ENCODE results near the gene EGLN2. TPM values are rescaled to one million over a fixed set of nuclear protein-coding genes. Genes with fewer than 3 reads are reported as not detected.

Gene EGLN2
- total RNA-seq, 2 experiments from 2014 or later = 87.4 to 90.1 TPM

GRCh38 chr19:40797963-40798682 is 868 bp upstream of the EGLN2 start:
- DNase-seq (peak; percentile 82), ATAC-seq (peak; percentile 35)
- TF ChIP-seq, protein P1, sequence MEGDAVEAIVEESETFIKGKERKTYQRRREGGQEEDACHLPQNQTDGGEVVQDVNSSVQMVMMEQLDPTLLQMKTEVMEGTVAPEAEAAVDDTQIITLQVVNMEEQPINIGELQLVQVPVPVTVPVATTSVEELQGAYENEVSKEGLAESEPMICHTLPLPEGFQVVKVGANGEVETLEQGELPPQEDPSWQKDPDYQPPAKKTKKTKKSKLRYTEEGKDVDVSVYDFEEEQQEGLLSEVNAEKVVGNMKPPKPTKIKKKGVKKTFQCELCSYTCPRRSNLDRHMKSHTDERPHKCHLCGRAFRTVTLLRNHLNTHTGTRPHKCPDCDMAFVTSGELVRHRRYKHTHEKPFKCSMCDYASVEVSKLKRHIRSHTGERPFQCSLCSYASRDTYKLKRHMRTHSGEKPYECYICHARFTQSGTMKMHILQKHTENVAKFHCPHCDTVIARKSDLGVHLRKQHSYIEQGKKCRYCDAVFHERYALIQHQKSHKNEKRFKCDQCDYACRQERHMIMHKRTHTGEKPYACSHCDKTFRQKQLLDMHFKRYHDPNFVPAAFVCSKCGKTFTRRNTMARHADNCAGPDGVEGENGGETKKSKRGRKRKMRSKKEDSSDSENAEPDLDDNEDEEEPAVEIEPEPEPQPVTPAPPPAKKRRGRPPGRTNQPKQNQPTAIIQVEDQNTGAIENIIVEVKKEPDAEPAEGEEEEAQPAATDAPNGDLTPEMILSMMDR (IDR thresholded peaks at IDR 0.05) = no peak
- no peaks in the 10 kb centered on the region for H3K27me3 Mint-ChIP-seq
- H3K36me3 Mint-ChIP-seq (ENCODE audit: low read depth) = peaks cover 37% of the 10 kb centered on the region
- POLR2A ChIA-PET = interaction anchor here (0.5 to 3.2 kb wide), 8 partner anchors 11 to 135 kb away, joined by 3 to 15 read pairs (median 4); partner anchors contain the start of gene RAB4B
- intact Hi-C loops (cut with micrococcal nuclease) = no loop called here
- no peaks in the 10 kb centered on the region for H3K9me3 Mint-ChIP-seq
- CTCF ChIA-PET = interaction anchor here (0.7 to 2.3 kb wide), 7 partner anchors 9 to 135 kb away, joined by 3 to 15 read pairs (median 5); partner anchors contain the start of genes COQ8B, ITPKC and RAB4B
- peaks cover 49% of the 10 kb centered on the region for H3K4me1 Mint-ChIP-seq (ENCODE audit: low read depth)
- H3K27ac Mint-ChIP-seq = peak overlapping the region; percentile 97
- H3K4me3 Mint-ChIP-seq = peak overlapping the region; percentile 95

- Mint-ChIP-seq H3K36me3 (ENCODE audit: low read depth) (peaks cover 48% of the 10 kb centered on the region), H3K27me3 (no peaks in the 10 kb centered on the region), H3K9me3 (no peaks in the 10 kb centered on the region), H3K27ac (peak overlapping the region; percentile 91), H3K4me1 (ENCODE audit: low read depth) (peaks cover 64% of the 10 kb centered on the region), H3K4me3 (peak overlapping the region; percentile 95)
- CTCF ChIA-PET = interaction anchor here (2.3 kb wide), 1 partner anchor 21 kb away, joined by 15 read pairs; the partner anchor contains the start of gene RAB4B
- TF ChIP-seq, protein P1 (IDR thresholded peaks at IDR 0.05) = no peak
- DNase-seq (peak; percentile 60), ATAC-seq (no peak)
- intact Hi-C loops (cut with micrococcal nuclease) = loop anchor here (5.0 kb wide), 2 partner anchors 47 to 137 kb away; partner anchors contain the start of genes ACTMAP and SNRPA
- POLR2A ChIA-PET = interaction anchor here (0.7 to 1.7 kb wide), 5 partner anchors 7 to 49 kb away, joined by 3 to 6 read pairs (median 4); partner anchors contain the start of genes ACTMAP and RAB4B
Measured at GRCh38 chr19:40799558-40800338, 757 bp downstream of the EGLN2 start.

- no peak for ATAC-seq
- Mint-ChIP-seq H3K36me3 (ENCODE audit: low read depth) (peaks cover 54% of the 10 kb centered on the region), H3K9me3 (no peaks in the 10 kb centered on the region), H3K4me3 (peak overlapping the region; percentile 95), H3K4me1 (ENCODE audit: low read depth) (peaks cover 72% of the 10 kb centered on the region), H3K27me3 (no peaks in the 10 kb centered on the region), H3K27ac (peak overlapping the region; percentile 91)
- DNase-seq = no peak
- ChIA-PET POLR2A (interaction anchor here (1.2 to 1.7 kb wide), 2 partner anchors 22 to 48 kb away, joined by 5 to 6 read pairs; partner anchors contain the start of gene RAB4B), CTCF (no interaction called here)
- TF ChIP-seq, protein P1 (IDR thresholded peaks at IDR 0.05) = no peak
- intact Hi-C loops (cut with micrococcal nuclease) = loop anchor here (5.0 kb wide), 2 partner anchors 48 to 138 kb away; partner anchors contain the start of genes ACTMAP and SNRPA
Measured at GRCh38 chr19:40800339-40800996, 1.5 kb downstream of the EGLN2 start.

DNA sequence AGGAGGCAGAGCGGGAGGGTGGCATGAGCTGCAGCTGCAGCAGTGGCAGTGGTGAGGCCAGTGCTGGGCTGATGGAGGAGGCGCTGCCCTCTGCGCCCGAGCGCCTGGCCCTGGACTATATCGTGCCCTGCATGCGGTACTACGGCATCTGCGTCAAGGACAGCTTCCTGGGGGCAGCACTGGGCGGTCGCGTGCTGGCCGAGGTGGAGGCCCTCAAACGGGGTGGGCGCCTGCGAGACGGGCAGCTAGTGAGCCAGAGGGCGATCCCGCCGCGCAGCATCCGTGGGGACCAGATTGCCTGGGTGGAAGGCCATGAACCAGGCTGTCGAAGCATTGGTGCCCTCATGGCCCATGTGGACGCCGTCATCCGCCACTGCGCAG is 2.0 kb downstream of the EGLN2 start:
- ChIA-PET POLR2A (interaction anchor here (1.2 to 1.7 kb wide), 2 partner anchors 22 to 49 kb away, joined by 5 to 6 read pairs; partner anchors contain the start of gene RAB4B), CTCF (no interaction called here)
- Mint-ChIP-seq H3K27ac (peak overlapping the region; percentile 91), H3K9me3 (no peaks in the 10 kb centered on the region), H3K36me3 (ENCODE audit: low read depth) (peaks cover 54% of the 10 kb centered on the region), H3K4me3 (peak overlapping the region; percentile 95), H3K4me1 (ENCODE audit: low read depth) (peaks cover 77% of the 10 kb centered on the region), H3K27me3 (no peaks in the 10 kb centered on the region)
- ATAC-seq (no peak), DNase-seq (no peak)
- TF ChIP-seq, protein P1 (IDR thresholded peaks at IDR 0.05) = no peak
- intact Hi-C loops (cut with micrococcal nuclease) = loop anchor here (5.0 kb wide), 2 partner anchors 49 to 139 kb away; partner anchors contain the start of genes ACTMAP and SNRPA
